HG03139 (cell line): ENCODE measurements around the gene CTR9.

Experiments used
- ATAC-seq: cut with Tn5 transposase; IDR thresholded peaks from one replicate; pipeline ENCODE4 v1.9.1; 2021; ENCODE audit not compliant: unreplicated experiment

Gene CTR9

DNA sequence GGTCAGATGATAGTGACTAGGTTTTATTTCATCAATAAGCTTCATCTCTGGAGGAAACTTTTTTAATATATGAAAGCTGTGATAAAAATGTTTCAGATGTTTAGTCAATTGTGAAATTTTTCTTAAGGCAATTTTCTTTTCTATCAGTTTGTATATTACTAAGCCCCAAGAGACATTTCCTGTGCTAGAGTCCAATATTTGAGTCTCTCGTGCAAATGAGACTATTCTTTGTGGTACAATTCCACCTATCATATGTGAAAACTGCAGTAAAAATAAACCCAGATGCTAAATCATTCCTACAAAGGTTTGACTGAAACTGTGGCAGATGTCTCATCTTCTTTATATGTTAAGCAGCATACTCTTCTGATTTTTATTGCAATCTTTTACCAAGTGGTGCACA is 28.0 kb downstream of the CTR9 start:
- ATAC-seq = no peak

DNA sequence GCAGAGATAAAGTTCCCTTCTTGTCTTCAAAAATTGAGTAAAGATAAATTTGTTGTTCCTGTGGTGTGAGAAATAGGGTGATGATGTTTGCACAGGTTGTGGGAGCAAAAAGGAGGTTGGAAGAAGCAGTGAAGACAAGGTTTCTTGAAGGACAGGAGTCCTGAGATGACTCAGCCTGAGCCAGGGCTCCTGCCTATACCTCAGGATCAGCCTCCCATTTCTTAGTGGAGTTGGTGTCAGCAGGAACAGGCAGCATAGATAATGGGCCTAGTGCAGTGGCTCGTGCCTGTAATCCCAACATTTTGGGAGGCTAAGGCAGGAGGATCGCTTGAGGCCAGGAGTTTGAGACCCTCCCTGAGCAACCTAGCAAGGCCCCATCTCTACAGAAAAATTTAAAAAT is 29.0 kb downstream of the CTR9 start:
- no peak for ATAC-seq

DNA sequence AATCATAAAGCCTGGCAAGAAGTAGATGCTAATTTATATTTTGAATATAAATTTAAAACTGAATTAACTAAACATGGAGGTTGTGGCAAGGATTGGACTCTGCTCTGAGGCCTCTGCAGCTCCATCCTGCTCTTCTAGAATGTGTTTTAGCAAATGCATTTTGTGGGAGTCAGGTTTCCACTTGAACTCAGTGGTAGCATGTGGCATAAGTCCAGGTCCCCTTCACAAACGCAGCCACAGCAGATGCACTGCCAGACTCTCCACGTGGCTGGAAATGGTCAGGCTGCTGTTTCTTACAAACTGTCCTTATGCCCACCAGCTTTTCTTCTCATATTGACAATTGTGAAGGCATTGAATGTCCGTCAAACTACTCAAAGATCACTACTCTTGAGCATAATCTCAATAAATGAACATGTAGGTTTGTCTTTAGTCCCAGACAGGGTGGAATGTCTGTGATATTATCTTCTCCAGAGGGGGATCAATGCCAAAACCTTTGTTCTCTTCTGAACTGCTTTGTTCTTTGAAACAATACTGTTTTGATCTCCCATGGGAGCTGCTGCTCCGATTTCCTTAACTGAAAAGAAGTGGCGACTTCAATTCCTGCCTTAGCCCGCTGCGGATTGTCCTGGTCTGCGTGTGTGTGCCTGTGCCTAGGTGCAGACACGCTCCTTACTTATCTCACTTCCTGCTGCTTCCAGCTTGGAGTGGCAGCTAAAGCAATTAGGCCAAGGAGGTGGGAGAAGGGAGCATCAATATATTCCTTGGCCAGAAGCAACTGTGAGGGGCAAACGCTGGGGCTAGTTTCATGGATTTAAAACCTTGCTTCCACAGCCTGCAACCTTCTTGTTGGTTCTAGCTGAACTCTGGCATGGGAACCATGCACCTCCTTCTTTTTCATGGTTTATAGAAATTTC is 33.4 kb downstream of the CTR9 start:
- no peak for ATAC-seq

DNA sequence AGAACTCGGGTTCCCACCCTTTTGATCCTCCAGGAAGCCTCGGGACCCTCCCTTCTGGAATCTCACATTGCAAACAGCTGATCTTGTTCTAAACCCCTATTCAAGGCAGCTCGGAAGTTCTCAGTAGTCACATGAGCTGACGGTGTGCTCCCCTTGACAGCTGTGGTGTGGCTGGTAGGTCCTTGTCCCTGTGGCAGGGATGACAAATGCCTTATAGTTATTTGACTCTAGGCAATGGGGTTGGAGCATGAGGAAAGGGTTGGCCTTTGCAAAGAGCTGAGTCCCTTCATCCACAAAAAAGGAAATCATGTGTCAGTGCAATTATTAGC is 34.1 kb downstream of the CTR9 start:
- no peak for ATAC-seq

DNA sequence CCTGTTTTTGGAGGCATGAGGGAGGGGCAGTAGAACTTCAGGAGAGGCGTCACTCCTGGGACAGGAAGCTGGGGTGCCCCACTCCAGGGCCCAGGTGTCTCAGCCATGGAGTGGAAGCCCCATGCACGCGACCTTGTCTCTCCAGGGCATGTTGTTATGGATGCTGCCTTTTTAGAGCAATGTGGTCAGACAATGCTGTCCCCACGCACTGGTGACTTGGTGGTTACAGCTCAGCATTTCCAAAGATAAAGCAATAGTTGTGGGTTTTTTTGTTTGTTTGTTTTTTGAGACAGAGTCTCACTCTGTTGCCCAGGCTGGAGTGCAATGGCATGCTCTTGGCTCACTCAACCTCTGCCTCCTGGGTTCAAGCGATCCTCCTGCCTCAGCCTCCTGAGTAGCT is 35.4 kb downstream of the CTR9 start:
- ATAC-seq = no peak

DNA sequence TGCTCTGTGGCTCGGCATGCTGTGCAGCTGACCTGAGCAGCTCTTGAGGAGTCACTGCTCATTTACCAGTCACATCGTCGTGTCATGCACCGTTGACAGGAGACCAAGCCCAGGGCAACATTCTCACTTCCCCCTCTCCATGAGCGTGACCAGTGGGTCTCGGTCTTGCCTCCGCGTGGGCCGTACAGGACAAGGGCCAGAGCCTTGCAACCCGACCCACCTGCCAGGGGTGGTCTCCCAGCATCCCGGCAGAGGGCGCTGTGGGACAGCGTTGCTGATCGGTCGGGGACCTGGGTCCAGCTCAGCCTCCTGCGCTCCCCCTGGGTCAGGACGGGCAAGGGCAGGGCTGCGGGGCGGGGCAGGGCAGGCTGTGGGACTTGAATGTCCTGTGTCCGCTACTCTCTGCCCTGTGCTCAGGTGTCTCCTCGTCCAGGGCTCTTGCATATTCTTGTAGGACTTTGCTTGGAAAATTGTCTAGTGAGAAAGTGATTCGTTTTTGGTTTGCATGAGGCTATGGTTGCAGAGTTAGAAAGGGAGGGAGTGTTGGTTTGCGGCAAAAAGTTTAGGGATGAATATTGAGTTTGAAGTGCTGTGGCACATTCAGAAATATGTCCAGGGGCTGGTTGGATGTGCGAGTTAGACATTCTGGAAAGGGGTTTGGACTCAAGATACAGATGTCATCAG is 41.5 kb downstream of the CTR9 start:
- ATAC-seq = peak; percentile 90

DNA sequence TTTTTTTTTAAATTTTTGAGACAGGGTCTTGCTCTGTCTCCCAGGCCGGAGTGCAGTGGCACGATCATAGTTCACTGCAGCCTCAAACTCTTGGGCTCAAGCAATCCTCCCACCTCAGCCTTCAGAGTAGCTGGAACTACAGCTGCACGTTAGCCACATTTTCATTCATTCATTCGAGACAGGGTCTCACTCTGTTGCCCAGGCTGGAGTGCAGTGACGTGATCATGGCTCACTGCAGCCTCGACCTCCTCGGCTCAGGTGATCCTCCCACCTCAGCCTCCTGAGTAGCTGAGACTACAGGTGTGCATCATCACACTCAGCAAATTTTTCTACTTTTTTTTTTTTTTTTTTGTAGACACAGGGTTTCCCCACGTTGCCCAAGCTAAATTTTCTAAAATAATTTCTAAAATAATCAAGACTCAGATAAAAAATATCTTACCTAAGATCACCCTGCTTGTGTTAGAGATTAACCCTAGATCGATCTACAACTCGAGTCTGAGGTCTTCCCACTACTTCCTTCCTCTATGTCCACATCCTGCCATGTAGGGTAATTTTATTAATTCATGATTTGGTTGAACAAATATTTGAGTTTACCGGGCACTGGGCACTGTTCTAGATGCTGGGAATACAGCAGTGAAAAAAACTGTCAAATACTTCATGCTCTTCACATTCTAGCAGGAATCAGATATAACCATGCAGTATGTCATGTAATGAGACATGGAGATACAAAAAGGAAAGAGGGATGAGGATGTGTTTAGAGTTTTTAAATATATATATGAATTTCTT is 42.6 kb downstream of the CTR9 start:
- ATAC-seq = no peak

DNA sequence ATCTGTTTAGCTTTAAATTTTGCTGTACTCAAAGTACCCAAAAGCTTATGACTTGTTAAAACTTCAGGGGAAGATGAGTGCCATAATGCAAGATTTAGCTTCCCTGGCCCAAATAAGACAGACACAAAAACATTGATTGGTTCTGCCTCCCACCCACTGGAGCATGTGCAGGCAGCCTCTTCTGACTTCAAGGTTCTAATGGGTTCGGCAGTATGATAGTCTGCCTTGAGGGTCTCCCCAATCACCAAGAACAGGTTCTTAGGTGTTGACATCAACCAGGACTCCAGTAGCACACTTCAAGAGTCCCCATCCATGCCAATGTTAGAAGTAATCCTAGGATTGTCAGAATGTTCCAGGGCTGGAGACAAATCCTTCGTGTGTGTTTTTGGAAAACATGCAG is 45.1 kb downstream of the CTR9 start:
- ATAC-seq = no peak

DNA sequence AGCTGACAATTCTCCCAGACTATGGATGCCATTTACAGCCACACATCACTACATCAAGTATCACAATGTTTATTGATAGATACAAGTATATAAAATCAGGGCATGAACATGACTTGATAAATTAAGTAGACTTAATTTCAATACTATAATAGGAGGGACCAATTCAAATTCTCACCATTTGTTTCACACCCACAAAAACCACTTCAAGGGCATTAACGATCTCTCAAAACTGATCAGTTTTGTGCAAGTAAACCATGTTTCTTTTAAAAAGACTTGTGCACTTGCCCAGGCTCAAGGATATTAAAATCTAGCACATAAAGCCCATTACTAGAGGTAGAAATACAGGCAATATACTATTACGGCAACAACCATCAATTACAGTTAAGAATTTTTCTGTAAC is 46.0 kb downstream of the CTR9 start:
- no peak for ATAC-seq

DNA sequence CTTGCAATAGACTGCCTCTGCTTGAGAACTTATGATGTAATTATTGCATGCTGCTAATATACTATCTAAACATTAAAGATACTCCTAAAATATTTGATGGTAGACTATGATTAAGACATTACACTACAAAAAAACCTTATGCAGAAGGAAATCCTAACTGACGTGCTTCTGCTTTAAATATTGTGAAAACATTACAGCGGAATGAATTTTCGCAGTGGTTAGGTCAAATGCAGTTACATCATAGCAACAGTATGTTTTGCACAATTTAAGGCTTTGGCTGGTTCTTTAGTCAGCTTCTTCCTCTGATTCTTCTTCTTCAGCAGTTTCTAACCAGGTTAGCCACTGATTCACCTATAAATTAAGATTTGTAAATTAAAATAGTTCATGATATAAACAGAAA is 46.5 kb downstream of the CTR9 start:
- ATAC-seq = no peak

DNA sequence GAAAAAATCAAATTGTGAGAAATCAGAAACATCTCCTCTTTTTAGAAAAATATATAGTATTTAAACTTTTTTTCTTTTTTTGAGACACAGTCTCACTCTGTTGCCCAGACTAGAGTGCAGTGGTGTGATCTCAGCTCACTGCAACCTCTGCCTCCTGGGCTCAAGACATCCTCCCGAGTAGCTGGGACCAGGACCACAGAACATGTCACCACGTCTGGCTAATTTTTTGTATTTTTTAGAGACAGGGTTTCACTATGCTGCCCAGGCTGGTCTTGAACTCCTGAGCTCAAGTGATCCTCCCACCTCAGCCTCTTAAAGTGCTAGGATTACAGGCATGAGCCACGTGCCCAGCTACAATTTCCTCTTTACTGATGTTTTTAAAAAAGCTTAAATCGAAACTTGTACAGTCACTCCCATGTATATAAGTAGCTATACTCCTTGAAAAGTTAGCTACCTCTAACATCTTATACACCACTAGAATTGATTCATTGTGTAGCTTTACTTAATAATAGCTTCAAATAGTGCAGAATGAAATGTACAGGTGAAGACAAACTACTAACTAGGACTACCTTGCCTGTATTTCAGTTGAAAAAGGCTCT is 47.4 kb downstream of the CTR9 start:
- no peak for ATAC-seq

DNA sequence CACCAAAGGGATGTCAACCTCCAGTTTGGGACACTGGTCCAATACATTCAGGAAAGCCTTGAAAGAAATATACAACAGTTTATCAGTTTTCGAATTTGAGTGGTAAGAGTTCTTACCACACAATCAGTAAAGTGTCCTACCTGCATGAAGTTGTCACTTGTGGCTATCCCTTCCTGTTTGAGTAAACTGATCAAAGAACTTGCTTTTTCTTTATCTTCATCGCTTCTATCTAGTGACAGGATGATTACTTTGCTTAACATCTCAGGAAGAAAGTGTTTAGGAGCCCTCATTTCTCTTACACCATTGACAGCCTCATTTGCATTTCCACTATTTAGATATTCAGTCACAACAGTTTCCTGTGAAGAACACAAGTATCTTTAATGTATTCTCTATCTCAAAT is 49.2 kb downstream of the CTR9 start:
- ATAC-seq = no peak

DNA sequence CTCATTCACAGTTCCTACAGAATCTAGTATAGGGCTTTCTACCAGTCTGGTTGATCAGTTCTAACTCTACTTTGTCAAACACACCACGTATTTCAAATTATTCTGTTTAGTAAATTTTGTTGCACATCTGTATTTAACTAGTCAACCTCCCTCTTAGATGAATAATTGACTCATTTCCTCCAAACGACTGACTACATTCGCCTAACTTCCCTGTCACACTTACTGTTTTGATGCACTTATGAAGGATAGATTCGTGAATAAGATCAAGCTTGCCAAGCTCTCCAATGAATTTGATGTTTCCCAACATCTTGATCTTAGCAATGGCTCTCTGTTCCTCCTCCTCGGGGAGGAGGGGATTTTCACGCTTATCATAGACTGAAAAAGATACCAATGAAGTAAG is 52.6 kb downstream of the CTR9 start:
- no peak for ATAC-seq

DNA sequence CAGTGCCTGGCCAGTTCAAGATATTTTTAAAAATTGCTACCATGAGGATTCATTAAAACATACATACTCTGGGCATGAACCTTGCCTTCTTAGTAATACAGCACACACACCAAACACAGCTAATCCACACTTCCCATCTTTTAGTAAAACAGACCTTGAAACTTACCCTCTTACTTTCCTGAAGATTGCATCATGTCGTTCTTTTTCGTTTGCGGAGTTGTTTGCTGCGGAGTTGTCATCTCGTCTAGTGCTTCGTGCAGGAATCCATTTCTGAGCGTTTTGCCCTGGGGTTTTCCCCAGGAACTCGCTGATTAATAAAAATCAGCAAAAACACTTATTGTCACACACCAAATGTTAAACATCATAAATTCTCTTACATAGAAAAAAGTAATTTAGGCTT is 54.7 kb downstream of the CTR9 start:
- no peak for ATAC-seq

DNA sequence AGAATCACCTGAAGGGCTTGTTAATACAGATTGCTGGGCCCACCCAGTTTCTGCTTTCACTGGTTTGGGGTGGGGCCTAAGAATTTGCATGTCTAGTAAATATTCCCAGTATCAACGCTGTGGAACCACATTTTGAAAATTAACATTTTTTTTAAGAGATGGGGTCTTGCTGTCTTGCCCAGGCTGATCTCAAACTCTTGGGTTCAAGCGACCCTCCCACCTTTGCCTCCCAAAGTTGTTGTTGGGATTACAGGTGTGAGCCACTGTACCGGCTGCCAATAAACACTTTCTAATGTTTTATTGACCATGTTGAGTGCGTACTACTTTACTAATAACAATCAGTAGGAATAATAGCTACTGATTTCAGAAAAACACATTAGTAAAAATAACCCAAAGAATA is 55.2 kb downstream of the CTR9 start:
- no peak for ATAC-seq

DNA sequence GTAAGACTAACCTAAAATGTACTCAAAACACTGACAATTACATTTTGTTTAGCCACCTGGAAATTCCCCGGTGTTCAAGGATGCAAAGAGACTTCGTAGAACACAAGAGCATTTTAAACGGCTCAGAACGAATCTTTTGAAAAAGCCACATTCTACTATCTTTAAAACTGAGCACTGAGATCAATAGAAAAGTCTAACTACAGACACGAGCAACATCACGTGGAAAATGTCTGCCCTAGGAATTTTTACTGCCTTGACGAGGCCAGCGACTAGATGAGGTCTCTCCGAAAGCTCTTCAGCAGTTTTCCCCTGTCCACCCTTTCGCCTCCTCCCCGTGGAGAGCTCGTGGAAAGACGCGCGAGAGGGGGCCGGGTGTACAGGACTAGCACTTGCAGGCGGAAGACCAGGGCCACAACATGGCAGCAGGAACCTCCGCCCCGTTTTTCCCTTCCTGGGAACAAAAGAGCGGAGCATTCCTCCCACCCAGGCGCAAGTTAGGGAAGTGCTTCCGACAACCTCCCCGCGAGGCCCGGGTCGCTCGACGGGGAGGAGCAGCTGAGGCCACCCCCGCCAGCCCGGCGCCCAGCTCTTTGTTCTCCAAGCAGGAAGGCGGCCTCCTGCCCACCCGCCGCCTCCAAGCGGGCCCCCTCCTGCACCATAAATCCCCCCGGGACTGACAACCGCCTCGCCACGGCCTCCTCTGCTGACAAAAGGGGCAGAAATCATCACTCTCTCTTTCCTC is 56.6 kb downstream of the CTR9 start:
- peak; percentile 6 for ATAC-seq

DNA sequence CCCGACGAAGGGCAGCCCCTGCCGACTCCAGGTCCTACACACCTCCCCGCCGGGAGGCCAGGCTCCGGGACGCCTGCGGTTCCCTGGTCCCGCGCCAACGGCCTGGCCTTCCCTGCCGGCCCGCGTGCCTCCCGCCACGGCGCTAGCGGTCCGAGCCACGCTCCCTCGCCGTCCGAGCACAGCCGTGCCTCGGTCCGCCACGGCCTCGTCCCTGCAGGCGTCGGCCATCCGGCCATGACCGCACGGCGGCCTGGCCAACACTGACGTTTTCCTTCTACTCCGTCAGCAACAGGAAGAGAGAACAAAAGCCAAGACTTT is 57.1 kb downstream of the CTR9 start:
- peak; percentile 1 for ATAC-seq

DNA sequence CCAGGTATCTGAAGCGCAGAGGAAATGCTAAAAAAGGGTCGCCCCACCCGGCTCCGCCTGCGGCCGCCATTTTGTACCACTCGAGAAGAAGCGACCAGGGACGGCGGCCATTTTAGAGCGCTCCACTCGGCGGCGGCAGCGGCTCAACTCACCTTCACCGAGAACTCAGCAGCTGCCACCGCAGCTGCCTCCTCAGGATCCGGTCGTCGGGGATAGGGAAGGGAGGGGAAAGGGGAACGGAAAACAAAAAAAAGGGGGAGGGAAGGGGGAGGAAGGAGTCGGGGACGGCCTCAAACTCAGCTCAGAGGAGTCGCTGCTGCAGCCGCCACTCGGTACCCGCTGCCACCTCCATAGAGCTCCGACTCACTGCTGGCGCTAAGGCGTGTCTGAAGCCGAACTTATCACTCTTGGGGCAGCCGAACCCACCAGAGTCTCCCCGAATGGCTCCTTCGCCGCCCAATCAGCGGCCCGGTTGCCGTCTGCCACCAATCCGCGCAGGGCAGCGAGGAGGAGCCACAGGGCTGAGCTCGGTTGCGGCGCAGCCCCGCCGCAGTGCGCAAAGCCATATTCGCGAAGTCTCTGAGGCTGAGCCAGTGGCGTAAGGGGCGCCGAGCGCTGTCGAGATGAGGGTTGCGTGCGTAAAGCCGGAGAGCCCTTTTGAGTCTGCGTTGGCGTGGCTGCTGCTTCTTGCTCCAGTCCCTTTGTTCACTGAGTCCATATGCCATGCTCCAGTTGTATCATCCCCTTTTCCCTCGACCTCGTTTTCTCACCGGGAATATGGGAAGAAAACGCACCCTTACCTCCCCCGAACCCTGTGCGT is 57.7 kb downstream of the CTR9 start, which contains the start of gene EIF4G2:
Gene EIF4G2, minus strand, starts transcription at position 374 of the 820 bp plus-strand sequence.
- peak; percentile 92 for ATAC-seq

DNA sequence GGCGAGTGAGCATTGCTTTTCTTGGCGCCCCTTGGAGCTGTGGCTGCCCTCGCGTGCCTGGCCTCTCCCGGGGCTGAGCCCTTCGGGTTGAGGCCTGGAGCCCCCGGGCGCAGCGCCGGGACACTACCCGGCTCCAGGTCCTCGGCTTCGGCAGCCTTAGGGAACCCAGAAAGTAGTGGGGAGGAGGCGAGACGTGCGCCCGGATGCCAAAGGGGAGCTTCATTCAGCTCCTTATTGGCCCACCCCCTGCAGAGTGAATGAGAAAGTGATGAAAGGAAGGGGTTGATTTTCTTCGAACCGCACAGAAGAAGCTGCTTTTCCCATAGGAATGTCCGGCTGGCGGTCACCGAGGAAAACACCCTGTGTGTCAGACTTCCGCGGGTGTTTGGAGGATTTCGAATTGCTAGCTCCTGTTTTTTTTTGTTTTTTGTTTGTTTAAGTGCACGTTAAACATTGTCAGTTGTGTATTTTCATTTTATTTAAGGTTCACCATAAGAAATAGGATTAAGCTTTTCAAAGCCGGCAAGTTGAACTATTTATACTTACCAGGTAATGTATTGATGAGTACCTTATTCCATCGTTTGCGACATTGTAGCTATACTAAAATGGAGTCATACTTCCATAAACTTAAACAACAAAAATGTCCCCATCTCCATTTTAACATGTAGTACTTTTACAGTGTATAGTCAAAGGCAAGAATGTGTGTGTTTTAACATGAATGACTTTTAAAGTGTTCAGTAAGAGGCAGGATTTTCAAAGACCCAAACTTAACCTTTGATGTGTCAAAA is 58.5 kb downstream of the CTR9 start:
- ATAC-seq = peak; percentile 10
